ENCODE measurements around the gene LY86.
A peak's percentile ranks its signal among the peaks of the same experiment; 100 is the strongest.

LY86 gene

GRCh38 chr6:6588064-6588923, at the start of gene LY86:
Gene LY86, plus strand, starts transcription at chr6:6588720. Its CDS starts 15 bp downstream, at chr6:6588735.
- peak; percentile 5 for DNase-seq

- no peak for DNase-seq
These were observed 49.5 kb upstream of the LY86 start for GRCh38 chr6:6539036-6539435.

DNA sequence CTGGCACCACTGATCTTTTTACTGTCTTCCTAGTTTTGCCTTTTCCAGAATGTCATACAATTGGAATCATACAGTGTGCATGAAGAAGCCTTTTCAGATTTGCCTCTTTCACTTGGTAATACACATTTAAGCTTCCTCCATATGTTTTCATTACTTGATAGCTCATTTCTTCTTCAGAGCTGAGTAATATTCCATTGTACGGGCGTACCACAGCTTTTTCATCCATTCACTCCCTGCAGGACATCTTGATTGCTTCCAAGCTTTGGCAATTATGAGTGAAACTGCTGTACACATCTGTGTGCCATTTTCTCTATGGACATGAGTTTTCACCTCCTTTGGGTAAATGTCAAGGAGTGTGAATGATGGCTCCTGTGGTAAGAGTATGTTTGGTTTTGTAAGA, 46.2 kb upstream of the LY86 start:
- DNase-seq = no peak

DNA sequence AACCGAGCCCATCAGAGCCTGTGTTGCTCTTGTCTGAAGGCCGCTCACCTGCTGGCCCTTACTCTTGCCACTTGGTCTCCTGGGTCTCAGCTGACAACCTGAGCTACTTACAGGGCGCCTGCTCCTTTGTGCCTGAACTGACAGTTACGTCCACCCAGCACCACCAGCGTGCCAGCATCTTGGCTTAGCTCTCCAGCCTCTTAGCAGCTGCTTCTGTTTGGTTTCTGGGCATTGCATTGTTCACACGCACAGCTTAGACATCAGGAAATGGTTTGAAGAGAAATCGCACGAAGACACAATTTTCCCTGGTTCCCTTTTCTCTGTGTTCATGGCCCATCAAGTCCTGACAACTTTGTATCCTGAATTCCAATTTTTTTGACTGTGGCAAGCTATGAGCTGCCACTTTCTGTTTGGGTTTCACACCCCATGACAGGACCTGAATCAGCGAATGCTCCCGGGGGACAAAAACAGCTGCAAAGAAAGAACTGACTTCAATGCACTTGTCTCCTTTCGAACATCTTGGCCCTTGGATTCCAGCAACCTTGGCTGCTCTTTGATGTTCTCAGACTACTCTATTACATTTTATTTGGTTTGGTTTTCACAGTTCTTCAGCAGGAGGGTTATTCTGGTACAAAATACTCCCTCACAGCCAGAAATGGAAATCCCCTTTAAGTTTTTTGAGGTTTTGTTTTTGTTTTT, 45.2 kb upstream of the LY86 start:
- no peak for DNase-seq

DNA sequence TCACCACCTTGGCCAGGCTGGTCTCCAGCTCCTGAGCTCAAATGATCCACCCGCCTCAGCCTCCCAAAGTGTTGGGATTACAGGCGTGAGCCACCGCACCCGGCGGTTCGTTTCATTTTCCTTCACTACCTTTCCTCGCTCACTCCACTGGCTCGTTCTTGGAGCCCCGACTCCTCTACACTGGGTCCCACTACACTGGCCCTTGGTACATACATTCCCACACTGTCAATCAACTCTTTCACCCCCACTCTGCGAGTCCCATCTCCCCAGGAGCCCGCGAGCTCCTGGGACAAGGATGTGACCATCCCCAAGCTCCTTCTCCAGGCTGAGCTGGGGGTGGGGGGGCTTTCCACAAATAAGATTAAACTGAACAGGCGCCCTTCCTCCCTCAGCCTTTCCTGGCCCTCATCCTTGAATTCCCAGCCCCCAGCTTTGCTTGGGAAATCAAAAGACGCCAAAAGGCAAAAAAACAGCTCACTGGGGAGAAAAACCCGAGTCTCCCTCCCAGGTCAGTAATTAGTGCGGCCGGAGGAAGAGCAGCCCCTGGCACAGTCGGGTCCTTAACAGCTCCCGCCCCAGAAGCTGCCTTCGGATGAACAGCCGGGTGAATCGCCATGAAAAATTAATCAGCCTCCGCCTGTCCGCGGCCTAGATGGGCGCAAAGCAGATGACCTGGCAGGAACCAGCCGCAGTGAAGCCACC, 42.8 kb upstream of the LY86 start:
- DNase-seq = no peak

DNA sequence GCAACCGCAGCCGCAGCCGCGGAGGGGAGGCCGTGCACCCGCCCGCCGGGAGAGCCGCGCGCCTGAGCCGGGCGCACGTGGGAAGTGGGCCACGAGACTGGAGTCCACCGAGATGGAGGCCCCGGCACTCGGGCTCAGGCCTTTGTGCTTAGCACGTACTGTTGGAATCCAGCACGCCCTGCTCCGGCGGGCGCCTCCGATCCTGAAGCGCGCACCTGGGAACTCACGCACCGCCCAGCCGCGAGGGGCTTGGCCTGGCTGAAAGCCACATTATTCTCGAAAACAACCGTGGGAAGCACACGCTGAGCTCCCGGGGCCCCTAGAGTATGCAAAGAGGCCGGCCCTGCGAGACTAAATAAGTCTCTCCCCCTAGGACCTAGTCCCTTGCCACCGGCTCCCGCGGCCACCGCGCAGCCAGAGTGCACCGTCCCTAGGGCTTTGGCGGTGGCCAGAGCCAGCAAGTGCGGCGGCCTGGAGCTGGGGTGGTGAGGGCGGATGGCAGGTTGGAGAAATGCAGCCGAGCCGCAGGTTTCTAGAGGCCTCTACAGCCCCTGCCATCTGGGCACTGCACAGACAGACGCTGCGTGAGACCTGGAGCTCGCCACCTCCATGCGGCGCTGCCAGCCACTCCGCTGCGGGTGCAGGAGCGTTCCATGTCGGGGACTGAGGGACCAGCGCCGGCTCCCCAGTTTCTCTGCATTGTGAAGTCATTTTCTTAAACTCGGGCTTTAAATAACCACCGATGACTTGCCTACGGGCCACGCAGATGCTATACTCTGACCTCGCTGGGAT, 42.0 kb upstream of the LY86 start:
- no peak for DNase-seq

DNA sequence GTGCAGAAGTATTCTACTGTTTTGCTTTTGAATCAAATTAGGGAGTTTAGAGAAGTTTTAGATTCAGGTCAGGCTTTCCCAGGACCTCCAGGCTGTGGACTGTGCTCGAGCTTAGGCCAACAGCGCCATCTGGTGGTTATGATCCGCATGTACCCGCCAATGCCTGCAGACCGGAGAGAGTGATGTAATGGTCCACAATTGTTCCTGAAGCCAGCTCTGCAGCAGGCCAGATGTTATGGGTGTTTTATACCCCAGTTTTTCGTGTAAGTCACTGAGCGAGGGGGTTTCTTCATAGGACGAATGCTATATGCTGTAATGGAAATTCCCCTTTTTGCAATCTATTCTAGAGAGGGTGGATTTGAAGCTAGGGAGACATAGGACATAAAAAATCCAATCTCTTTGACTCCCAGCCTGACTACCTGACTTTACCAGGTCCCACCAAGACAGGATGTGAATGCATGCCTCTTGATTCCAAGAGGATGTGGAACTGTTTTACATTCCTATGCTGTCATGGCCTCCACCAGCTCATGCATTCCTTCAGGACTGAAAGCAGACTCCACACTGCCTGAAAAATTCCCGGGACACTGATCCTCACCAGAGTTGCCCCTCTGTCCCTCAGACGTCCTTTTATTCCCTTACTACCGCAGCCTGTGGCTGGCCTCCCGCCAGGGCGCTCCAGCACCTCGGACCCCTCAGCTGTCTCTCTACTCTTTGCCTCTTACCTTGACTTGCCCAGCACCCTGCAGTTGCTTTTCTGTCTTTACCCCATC, 41.2 kb upstream of the LY86 start:
- peak; percentile 71 for DNase-seq

GRCh38 chr6:6556161-6556737, 32.3 kb upstream of the LY86 start:
- DNase-seq = no peak

DNA sequence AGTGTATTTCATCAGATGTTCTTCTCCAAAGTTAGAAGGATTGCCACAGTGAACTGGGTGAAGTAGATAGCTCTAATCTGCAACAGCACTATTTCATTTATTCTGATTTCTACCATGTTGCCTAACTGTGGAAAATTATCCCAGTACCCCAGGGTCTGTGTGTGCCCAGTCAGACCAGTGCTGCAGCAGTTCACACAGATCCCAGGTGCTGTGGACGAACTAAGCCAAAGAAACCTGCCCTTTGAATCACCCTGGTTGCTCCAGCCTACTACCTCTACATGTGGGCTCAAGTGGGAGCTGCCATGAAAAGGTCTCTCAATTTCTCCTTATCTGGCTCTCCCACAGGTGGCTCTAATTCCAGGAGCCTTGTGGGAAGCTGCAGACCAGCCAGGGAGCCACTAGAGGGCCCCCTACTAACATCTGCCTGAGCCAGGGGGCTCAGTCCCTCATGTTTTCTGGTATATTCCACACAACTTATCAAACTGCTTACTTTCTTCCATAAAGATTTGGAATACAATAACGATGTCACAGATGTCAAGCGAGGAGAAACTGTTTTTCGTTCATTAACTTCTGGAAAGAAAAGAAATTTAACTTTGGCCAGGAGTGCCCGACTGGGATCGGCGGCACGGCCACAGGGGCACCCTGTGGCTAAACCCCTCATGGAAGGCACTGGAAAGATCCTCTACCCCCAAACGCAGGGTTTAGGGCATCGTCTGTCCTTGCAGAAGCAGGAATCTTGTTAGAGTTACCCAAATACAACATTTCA, 31.6 kb upstream of the LY86 start:
- peak; percentile 30 for DNase-seq

DNA sequence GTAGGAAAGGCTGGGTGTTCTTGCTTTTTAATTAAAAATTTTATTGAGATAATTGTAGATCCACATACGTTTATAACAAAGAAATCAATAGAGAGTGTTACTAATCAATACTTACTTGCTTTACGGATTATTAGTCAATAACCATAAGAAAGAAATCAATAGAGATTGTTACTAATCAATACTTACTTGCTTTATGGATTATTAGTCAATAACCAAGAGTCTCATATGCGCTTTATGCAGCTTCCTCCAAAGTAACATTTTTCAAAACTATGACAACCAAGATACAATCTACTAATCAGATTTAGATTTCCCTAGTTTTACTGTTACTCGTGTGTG, 31.0 kb upstream of the LY86 start:
- no peak for DNase-seq

GRCh38 chr6:6557886-6558285, 30.6 kb upstream of the LY86 start:
- DNase-seq = no peak

- DNase-seq = no peak
These were observed 28.4 kb upstream of the LY86 start for GRCh38 chr6:6559994-6560570.

DNA sequence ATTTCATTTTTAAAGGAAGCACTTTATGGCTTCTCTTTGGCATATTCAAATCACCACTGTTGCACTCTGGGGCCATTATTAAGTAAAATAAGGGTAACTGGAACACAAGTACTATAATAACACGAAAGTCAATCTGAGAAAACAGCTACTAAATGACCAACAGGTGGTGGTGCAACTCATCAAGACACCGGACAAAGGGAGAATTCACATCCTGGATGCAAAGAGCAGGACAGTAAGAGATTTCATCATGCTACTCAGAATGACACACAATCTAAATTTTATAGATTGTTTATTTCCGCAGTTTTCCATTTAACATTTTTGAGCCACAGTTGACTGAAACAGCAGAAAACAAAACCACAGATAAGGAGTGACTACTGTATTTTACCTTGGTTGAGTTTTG, 27.6 kb upstream of the LY86 start:
- DNase-seq = no peak

- DNase-seq = no peak
These were observed 24.4 kb upstream of the LY86 start for GRCh38 chr6:6564154-6564553.

GRCh38 chr6:6565069-6565468, 23.5 kb upstream of the LY86 start:
- DNase-seq = no peak

DNA sequence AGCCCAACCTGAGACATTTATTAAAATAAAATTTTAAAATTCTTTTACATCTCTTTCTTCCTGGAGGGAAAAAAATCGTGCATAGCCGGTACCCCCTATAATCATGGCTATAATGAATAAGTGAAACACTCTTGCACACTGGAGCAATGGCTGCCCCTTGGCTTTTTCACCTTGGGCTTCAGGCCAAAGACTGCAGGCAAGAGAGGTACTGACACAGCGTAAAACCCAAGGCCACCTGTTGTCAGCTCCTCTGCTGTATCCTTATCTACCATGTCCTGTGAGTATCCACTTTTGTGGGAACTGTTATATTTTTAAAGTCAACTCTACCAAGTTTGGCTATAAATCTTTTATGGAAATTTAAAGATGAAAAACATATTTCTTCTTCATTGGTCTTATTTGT, 23.0 kb upstream of the LY86 start:
- DNase-seq = no peak

DNA sequence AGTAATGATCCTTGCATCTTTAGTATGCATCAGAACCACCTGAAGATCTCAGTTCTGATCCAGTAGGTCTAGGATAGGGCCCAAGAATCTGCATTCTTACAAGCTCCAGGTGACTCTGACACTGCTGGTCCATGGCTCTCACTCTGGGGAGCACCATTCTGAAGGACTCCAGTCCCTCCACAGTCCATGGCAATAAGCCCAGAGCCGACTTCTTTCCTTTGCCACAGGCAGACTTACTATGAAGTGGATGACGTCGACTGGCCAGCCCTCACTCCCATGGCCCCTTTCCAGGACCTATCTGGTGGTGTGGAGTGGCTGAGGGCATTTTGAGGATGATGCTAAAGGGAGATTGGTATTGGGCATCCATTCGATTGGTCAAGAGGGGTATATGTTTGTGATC, 21.8 kb upstream of the LY86 start:
- DNase-seq = no peak

GRCh38 chr6:6569096-6569810, 19.3 kb upstream of the LY86 start:
- DNase-seq = no peak

DNA sequence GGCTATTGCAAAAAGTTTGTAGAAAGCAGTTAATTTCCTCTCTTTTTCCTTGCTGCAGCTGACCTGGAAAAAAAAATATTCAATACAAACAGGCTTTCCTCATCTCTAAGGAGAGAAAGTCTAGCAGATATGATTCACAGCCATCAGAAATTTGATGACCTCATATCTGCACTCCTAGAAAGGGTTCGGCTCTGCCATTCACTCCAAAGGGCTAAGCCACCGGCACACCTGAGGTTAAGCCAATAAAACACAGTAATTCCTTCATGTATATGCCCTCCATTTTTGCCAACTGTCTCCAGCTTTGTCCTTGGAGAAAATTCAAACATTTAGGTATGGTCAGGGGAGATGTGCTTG, 18.7 kb upstream of the LY86 start:
- no peak for DNase-seq
